Gastroesophageal sphincter (tissue), 4 donors: ENCODE measurements around the gene HS3ST5. TPM values are rescaled to one million over a fixed set of nuclear protein-coding genes. Genes with fewer than 3 reads are reported as not detected.

ENCODE experiments used
- ATAC-seq: fragments of 150-250 bp; one replicate; pipeline ENCODE4 v1.9.1; 2016; ENCODE audit warnings: mild to moderate bottlenecking, moderate library complexity
- H3K27ac ChIP-seq, 4 donors: fragments of 200-600 bp; sonication (generic) in 3 of 4; 1 replicate in 3 of 4; 2 replicates in 1 of 4; pipeline ENCODE4 v1.5.1; 2016 to 2019
- H3K27me3 ChIP-seq: fragments of 200-600 bp; sonication (generic); one replicate; pipeline ENCODE4 v1.5.1; 2019
- H3K36me3 ChIP-seq, 2 donors: fragments of 200-600 bp; sonication (generic); one replicate each; pipeline ENCODE4 v1.5.1; 2019; ENCODE audit warnings: control low read depth in 1 of 2
- H3K4me1 ChIP-seq, 3 donors: fragments of 200-600 bp; sonication (generic); 1 replicate in 2 of 3; 2 replicates in 1 of 3; pipeline ENCODE4 v1.5.1; 2016 to 2019; ENCODE audit warnings: control low read depth in 2 of 3
- H3K4me3 ChIP-seq, 2 donors: fragments of 200-600 bp; sonication (generic); one replicate each; pipeline ENCODE4 v1.5.1; 2019; ENCODE audit warnings: mild to moderate bottlenecking in 1 of 2, moderate library complexity in 1 of 2
- H3K9me3 ChIP-seq, 3 donors: fragments of 200-600 bp; sonication (generic); one replicate each; pipeline ENCODE4 v1.5.1; 2017 to 2019; ENCODE audit warnings: control low read depth in 2 of 3
- CTCF ChIP-seq, 4 experiments: fragments of 200-600 bp in 2 of 4; fragments of 450-650 bp in 2 of 4; sonication (generic) in 1 of 4; IDR thresholded peaks; one replicate each; pipeline ENCODE4 v1.5.1; 2017 to 2019; ENCODE audit warnings: antibody characterized with exemption in 4 of 4, mild to moderate bottlenecking in 2 of 4, moderate library complexity in 2 of 4
- EP300 ChIP-seq: sonication (generic); formaldehyde crosslinking; IDR thresholded peaks from one replicate; pipeline ENCODE4 v1.6.1; 2017; ENCODE audit warnings: antibody characterized with exemption, mild to moderate bottlenecking
- POLR2A ChIP-seq, 2 donors: fragments of 450-650 bp; IDR thresholded peaks; one replicate each; pipeline ENCODE4 v1.6.1; 2017; ENCODE audit warnings: antibody characterized with exemption in 2 of 2, mild to moderate bottlenecking in 2 of 2, moderate library complexity in 1 of 2
- POLR2AphosphoS5 ChIP-seq: sonication (generic); formaldehyde crosslinking; IDR thresholded peaks from one replicate; pipeline ENCODE4 v1.6.1; 2017; ENCODE audit warnings: antibody characterized with exemption
- WGBS, 2 donors: methylation state at CpG; one replicate each; pipeline ENCODE4 v1.1.5; 2018; ENCODE audit warnings: low coverage in 1 of 2; 5-methylcytosine and 5-hydroxymethylcytosine counted together
- total RNA-seq, 4 donors: library from RNA; depleted of rRNA; stranded (reverse); fragments of >200 nt; gene quantifications; one replicate each; pipeline ENCODE4 v1.1.0, GENCODE V29; 2016

HS3ST5 gene
- total RNA-seq, 4 donors from 2014 or later: 0.13 TPM; not detected in 3

GRCh38 chr6:114287461-114287860 lies 55.4 kb downstream of the HS3ST5 start:
- 48 to 67% methylated on average over 2 of the region's 2 CpGs for WGBS, 2 donors
- H3K9me3 ChIP-seq: no peaks in the 10 kb centered on the region
- TF ChIP-seq POLR2AphosphoS5 (no peak), CTCF (IDR thresholded peaks at IDR 0.05) (no peak), POLR2A (IDR thresholded peaks at IDR 0.05) (no peak), EP300 (no peak)
- no peak overlapping the region for H3K27ac ChIP-seq
- no peaks in the 10 kb centered on the region for H3K36me3 ChIP-seq
- no peaks in the 10 kb centered on the region for H3K27me3 ChIP-seq
- no peak overlapping the region for H3K4me3 ChIP-seq
- no peak for ATAC-seq
- H3K4me1 ChIP-seq: no peaks in the 10 kb centered on the region

- H3K27me3 ChIP-seq: no peaks in the 10 kb centered on the region
- no peak overlapping the region for H3K27ac ChIP-seq
Observed at GRCh38 chr6:114286211-114286610, 56.6 kb downstream of the HS3ST5 start.

GRCh38 chr6:114284281-114284680 lies 58.5 kb downstream of the HS3ST5 start:
- ATAC-seq: no peak
- H3K27me3 ChIP-seq: no peaks in the 10 kb centered on the region
- H3K4me1 ChIP-seq: no peaks in the 10 kb centered on the region
- H3K27ac ChIP-seq: no peak overlapping the region
- H3K9me3 ChIP-seq: no peaks in the 10 kb centered on the region
- no peak overlapping the region for H3K4me3 ChIP-seq
- no peaks in the 10 kb centered on the region for H3K36me3 ChIP-seq
- TF ChIP-seq POLR2A (IDR thresholded peaks at IDR 0.05): no peak
- WGBS, 2 donors: 88 to 91% methylated on average over 2 of the region's 2 CpGs

More at GRCh38 chr6:114286211-114286610, 56.6 kb downstream of the HS3ST5 start:
- WGBS, 2 donors: 81 to 84% methylated on average over 2 of the region's 2 CpGs
- H3K4me3 ChIP-seq: no peak overlapping the region
- H3K4me1 ChIP-seq: no peaks in the 10 kb centered on the region
- H3K9me3 ChIP-seq: no peaks in the 10 kb centered on the region
- no peak for TF ChIP-seq EP300
- TF ChIP-seq CTCF (IDR thresholded peaks at IDR 0.05): no peak
- ATAC-seq: no peak
- H3K36me3 ChIP-seq: no peaks in the 10 kb centered on the region

- H3K9me3 ChIP-seq: no peaks in the 10 kb centered on the region
- H3K4me3 ChIP-seq: no peak overlapping the region
- H3K27ac ChIP-seq: no peak overlapping the region
- no peaks in the 10 kb centered on the region for H3K36me3 ChIP-seq
- H3K4me1 ChIP-seq: no peaks in the 10 kb centered on the region
- H3K27me3 ChIP-seq: no peaks in the 10 kb centered on the region
- no peak for TF ChIP-seq CTCF (IDR thresholded peaks at IDR 0.05)
- no peak for TF ChIP-seq POLR2A (IDR thresholded peaks at IDR 0.05)
- TF ChIP-seq POLR2AphosphoS5: no peak
- TF ChIP-seq EP300: no peak
- ATAC-seq: no peak
- WGBS, 2 donors: 42 to 50% methylated on average over 1 to 6 of the region's 6 CpGs
Observed at GRCh38 chr6:114282292-114282691, 60.5 kb downstream of the HS3ST5 start.

GRCh38 chr6:114281496-114281895 lies 61.3 kb downstream of the HS3ST5 start:
- Histone ChIP-seq H3K27me3 (no peaks in the 10 kb centered on the region), H3K27ac (no peak overlapping the region), H3K36me3 (no peaks in the 10 kb centered on the region), H3K9me3 (no peaks in the 10 kb centered on the region), H3K4me1 (no peaks in the 10 kb centered on the region), H3K4me3 (no peak overlapping the region)
- ATAC-seq: no peak
- WGBS, 2 donors: 36% methylated on average over 3 of the region's 3 CpGs; no CpG with 5 or more reads in 1 of the 2 donors
- no peak for TF ChIP-seq POLR2A (IDR thresholded peaks at IDR 0.05)
- no peak for TF ChIP-seq EP300
- no peak for TF ChIP-seq POLR2AphosphoS5
- TF ChIP-seq CTCF (IDR thresholded peaks at IDR 0.05): no peak
